HT-29 (cell line): ENCODE results near the gene SETD2. TPM values are rescaled to one million over a fixed set of nuclear protein-coding genes. Genes with fewer than 3 reads are reported as not detected.
A peak's percentile ranks its signal among the peaks of the same experiment; 100 is the strongest.
"Not testable (repeated sequence)": the region's sequence is repeated elsewhere in the genome, so short reads cannot be mapped to it uniquely, and the experiment has no call there.

Experiments used
- DNase-seq: peaks from one replicate; pipeline ENCODE4 v3.0.0-alpha.2; 2015; ENCODE audit warnings: low spot score
- total RNA-seq: library from RNA; depleted of rRNA; stranded (reverse); fragments of >200 nt; shearing (Covaris generic); gene quantifications from 2 replicates; pipeline ENCODE4 v1.2.3, GENCODE V29; 2014; rRNA removed

Gene SETD2, protein sequence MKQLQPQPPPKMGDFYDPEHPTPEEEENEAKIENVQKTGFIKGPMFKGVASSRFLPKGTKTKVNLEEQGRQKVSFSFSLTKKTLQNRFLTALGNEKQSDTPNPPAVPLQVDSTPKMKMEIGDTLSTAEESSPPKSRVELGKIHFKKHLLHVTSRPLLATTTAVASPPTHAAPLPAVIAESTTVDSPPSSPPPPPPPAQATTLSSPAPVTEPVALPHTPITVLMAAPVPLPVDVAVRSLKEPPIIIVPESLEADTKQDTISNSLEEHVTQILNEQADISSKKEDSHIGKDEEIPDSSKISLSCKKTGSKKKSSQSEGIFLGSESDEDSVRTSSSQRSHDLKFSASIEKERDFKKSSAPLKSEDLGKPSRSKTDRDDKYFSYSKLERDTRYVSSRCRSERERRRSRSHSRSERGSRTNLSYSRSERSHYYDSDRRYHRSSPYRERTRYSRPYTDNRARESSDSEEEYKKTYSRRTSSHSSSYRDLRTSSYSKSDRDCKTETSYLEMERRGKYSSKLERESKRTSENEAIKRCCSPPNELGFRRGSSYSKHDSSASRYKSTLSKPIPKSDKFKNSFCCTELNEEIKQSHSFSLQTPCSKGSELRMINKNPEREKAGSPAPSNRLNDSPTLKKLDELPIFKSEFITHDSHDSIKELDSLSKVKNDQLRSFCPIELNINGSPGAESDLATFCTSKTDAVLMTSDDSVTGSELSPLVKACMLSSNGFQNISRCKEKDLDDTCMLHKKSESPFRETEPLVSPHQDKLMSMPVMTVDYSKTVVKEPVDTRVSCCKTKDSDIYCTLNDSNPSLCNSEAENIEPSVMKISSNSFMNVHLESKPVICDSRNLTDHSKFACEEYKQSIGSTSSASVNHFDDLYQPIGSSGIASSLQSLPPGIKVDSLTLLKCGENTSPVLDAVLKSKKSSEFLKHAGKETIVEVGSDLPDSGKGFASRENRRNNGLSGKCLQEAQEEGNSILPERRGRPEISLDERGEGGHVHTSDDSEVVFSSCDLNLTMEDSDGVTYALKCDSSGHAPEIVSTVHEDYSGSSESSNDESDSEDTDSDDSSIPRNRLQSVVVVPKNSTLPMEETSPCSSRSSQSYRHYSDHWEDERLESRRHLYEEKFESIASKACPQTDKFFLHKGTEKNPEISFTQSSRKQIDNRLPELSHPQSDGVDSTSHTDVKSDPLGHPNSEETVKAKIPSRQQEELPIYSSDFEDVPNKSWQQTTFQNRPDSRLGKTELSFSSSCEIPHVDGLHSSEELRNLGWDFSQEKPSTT (N-terminal part only)
- 8.7 and 13.4 TPM in 2 replicates for total RNA-seq

DNA sequence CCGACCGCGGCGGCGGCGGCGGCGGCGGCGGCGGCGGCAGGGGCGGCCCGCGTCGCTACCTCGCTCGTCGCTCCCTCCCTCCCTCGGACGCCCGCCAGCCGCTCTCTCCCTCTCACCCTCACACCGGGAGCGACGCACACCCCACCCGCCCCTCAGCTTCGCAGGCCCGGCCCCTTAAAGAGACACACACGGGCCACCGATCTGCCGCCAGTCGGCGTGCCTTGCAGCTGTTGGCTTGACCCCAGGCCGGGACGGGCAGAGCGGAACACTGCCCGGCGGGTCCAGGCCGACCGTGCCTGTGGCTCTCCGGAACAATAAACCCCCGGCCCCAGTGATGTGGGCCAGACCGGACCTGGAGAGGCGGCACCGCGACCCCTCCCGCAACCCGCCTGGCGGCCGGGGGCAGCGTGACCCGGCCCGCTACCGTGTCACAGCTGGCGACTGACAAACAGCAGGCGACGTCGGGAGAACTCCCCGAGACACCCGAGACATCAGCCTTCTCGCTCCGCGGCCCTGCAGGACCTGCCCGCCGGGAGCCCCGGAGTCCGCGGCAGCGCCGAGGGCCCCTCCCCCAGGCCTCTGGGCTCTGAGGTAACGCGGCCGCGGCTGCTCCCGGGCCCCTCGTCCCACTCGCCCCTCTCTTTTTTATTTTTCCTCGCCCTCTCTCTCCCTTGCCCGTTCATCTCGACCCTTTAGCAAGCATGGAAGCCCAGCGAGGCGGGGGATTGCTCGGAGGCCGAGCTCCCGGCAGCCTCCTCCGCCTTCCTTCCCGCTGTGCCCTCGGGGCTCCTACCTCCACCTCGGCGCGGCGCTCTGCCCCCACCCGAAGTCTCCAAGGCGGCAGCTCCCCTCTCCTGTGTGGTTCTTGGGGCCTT lies at the start of gene SETD2:
Gene SETD2, minus strand, starts transcription at position 107 of the 875 bp plus-strand sequence. CDS start 189 bp downstream, outside the sequence.
- peak; percentile 79 for DNase-seq

DNA sequence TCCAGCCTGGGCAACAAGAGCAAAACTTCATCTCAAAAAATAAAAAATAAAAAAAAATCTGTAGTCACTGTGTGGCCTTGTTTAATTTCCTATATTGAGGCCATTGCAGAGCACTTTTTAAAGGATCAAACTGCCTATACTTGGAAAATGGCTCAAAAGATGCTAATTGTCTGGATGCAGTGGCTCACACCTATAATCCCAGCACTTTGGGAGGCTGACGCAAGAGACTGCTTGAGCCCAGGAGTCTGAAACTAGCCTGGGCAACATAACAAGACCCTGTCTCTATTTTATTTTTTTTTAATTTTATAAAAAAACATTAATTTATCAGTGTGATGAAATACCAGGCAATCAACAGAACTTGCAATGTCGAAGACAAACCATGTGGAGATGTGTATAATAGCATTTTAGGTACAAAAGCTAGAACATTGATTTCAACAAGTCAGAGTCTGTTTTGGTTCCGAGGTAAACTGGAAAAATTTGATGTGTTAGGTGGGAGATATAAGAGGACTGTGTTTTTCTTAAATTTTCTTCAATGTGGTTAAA lies 47.0 kb upstream of the SETD2 start:
- no peak for DNase-seq

DNA sequence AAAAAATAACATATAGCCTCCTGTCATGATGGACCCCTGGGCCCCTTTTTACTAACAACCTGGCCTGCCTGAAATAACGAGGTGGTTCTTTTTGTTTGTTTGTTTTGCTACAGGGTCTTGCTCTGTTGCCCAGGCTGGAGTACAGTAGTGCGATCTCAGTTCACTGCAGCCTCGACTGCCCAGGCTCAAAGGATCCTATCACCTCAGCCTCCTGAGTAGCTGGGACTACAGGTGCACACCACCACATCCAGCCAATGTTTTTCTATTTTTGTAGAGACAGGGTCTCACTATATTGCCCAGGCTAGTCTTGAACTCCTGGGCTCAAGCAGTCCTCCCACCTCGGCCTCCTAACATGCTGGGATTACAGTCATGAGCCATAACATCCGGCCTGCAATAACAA lies 42.1 kb upstream of the SETD2 start:
- DNase-seq: not testable (repeated sequence)

DNA sequence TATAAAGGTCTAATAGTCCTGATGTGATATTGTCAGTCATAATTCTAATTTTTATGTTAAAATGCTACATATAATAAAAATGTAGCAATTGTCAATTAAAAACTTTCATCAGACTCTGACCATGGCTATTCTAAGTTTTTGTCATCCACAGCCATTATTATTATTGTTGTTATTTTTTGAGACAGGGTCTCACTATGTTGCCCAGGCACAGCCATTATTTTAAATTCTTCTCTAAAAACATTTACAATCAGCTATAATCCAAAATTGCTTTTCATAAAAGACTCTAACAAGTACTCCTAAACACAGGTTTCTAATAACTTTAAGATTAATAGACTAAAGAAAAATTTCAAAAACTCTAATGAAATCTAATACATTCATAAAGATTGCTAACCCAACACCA lies 41.0 kb upstream of the SETD2 start:
- no peak for DNase-seq

DNA sequence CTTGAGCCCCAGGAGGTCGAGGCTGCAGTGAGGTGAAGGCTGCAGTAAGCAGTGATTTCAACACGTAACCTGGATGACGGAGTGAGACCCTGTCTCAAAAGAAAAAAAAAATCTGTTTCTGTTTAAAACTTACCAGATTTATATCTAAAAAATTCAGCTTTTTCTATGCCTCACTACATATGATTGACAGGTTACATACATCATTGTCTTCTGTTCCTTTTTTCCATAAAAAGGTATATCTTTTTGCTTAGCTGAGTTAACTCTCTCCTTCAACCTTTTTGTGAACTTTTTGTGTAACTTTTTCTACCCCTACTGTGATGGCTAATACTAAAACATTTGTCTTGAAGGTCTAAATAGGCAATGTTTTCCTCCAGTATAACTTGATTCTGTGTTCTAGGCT lies 38.6 kb upstream of the SETD2 start:
- DNase-seq: no peak

DNA sequence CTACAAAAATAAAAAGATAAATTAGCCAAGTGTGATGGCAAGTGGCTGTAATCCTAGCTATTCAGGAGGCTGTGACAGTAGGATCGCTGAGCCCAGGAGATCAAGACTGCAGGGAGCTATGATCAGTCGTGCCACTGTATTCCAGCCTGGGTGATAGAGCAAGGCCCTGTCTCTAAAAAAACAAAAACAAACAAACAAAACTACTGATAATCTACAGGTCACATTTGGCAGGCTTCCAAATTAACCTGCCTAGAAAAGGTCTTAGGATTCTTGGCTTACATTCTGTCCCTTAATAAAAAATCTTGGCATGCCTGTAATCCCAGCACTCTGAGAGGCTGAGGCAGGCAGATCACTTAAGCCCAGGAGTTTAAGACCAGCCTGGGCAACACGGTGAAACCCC lies 33.4 kb upstream of the SETD2 start:
- no peak for DNase-seq

DNA sequence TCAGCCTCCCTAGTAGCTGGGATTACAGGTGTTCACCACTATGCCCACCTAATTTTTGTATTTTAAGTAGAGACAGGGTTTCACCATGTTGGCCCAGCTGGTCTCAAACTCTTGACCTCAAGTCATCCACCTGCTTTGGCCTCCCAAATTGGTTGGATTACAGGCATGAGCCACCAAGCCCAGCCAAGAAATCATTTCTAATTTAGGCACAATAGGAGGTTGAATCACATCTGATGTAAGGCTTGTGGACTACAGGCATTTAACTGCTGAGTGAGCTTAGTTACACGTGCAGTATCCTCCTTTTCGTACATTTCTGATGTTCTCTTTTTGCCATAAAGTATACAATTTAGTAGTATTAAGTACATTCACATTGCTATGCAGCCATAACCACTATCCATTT lies 31.1 kb upstream of the SETD2 start:
- no peak for DNase-seq

DNA sequence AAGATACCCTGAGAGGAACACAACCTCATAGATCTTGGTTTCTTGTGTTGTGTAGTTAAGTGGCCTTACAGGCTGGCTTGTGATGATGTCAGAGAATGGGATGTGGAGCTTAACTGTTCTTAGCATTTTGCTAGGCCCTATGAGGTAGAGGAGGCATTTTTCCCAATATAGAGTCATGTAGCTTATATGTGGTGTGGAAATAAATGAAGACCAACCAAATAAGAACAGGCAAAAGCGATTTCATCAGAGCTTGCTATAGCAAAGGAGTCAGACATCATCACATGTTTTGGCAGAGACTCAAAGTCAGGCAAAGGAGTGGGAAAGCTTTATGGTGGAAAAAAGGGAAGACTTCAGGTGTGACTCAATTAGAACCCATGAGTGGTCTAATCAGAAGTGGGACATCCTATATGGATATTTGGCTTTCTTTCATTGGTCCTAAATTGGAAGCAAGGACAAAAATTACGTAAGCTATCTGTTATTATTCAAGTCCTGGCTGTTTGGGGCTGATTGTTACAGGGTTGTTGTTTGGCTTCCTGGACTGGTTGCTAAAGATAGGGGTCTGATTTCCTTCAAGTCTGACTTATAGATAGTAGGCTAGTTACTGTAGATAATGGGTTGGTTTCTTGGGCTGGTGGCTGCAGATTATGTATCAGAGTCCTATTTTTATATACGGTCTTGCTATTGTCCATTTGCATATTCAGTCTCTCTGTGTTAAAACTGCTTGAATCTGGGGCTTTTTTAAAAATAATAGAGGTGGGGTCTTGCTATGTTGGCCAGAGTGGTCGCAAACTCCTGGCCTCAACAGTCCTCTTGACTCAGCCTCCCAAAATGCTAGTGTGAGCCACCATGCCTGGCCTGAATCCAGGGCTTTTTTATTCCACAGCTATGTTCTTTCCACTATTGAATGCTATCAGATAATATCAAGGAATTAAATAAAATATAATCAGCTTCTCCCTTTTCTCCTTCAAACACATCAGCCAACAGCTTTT lies 30.3 kb upstream of the SETD2 start:
- no peak for DNase-seq

DNA sequence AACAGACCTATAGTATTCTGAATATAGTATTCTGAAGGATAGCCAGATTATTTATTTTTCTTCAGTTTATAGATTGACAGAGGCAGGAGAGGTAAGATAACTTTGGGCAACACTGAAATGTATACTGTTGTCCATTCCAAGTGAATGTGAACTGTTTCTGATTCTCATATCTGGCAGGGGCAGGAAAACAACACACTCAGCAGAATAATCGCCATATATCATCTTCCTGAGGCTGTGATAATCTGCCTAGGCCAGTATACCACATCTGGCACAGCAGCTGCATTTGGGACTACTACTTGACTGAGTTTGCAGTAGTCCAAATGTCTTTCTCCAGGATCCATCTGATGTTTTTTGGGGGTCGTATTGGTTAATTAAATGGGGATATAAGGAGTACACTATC lies 22.4 kb upstream of the SETD2 start:
- no peak for DNase-seq

DNA sequence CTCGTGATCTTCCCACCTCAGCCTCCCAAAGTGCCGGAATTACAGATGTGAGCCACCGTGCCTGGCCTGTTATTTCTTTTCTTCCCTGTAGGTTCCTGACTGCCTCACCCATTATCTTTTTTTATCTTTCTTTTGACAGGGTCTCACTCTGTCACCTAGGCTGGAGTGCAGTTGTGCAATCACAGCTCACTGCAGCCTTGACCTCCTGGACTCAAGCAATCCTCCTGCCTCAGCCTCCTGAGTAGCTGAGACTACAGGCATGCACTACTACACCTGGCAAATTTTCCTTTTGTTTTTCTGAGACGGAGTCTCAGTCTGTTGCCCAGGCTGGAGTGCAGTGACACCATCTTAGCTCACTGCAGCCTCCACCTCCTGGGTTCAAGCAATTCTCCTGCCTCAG lies 17.8 kb upstream of the SETD2 start:
- DNase-seq: not testable (repeated sequence)

DNA sequence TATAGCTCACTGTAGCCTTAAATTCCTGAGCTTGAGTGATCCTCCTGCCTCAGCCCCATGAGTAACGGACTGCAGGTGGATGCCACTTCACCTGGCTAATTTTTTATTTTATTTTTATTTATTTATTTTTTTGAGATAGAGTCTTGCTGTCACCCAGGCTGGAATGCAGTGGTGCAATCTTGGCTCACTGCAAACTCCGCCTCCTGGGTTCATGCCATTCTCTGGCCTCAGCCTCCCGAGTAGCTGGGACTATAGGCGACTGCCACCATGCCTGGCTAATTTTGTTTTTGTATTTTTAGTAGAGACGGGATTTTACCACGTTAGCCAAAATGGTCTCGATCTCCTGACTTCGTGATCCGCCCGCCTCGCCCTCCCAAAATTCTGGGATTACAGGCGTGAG lies 16.1 kb upstream of the SETD2 start:
- DNase-seq: not testable (repeated sequence)

DNA sequence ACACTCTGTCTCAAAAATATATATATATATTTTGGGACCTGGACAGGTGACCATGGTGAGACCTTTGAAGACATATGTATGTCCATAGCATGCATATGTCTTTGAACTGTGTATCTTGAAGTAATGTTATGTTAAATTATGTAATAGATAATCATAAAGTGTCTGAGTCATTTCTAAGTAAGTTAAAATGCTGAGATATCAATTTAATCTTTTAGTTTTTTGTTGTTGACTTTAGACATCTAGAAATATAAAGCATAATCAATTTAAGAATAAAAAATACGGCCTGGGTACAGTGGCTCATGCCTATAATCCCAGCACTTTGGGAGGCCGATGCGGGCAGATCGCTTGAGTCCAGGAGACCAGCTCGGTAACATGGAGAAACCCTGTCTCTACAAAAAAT lies 12.7 kb upstream of the SETD2 start:
- no peak for DNase-seq

DNA sequence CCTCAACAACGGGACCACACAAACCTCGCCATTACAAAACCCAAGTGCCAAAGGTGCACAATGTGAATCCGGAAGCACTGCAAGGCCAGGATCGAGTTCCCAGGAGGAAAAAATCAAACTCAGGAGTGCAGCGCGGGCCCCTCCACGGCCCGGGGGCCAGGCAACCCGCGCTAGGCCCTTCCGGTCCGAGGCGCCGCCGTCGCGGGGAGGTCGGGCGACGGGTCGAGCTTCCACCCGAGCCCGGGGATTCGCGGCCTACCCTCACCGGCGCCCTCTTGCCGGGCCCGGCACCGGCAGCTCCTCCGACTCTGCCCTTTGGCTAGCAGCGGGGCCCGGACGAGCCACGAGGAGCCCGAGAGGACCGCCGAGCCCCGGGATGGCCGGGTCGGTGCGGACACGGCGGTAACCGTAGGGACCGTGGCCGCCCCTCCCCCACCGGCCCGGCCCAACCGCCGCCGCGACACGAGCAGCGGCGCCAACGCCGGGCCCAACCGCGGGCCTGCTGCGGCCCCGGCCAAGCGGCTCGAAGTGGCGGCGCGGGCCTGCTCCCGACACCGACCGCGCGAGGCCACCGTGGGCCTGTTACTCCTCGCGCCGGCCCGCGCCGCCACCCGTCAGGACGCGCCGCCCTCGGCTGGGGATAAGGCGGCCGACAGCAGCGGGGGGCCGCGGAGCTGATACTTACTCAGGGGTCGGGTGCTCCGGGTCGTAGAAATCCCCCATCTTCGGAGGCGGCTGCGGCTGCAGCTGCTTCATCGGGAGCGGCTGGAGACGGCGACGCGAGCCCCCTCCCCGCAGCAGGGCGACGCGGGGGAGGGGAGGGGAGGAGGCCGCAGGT lies 525 bp downstream of the SETD2 start:
- DNase-seq: peak; percentile 29

DNA sequence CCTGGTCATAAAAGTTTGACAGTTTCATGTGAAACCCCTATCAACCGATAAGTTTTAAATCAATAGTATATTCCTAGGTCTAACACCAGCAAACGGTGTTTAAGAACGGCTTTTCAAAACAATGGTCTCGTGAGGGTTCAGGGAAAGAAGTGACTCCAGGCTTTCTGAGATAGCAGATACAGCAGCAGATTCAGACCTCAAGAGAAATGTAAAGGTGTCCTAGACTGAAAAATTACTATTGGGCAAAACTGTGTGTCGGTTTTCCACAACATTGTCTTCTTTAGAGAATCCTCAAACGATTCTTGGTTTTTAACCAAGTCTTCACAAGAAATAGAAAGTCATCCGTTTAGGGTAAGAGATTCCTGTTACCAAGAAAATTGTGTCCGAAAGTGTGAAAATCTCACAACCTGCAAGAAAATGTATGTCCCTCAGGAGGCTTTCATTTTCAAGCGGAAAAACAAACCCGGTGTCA lies 1.2 kb downstream of the SETD2 start:
- peak; percentile 32 for DNase-seq

DNA sequence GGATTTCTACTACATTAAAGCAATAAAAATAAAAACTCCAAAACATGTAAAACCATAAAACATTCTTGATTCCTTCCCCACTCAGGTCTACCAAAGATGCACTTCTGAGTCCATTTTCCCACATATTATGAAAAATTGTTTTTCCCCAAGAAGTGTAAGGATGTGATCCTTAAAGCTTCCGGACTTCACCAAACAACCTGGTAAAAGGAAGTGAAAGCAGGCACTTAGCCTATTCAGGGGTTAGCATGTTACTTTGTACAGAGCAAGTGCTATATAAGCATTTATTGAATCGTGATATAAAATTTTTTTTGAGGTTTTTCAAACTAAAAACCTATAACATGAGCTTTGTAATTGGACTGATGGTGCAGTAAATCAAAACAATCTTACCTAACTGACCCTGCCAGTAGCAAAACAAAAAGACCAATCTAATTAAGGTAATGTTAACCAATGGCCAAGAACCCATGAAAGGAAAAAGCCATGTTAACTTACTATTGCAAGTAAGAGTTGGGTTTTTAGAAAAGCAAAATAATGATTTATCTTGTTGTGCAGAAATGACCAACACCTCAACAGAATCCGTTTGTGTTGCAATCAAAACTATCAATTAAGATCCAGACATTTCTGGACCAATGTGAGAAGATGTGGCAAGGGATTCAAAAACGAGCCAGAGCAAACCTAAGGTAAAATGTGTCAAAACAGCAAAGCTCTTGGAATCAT lies 1.8 kb downstream of the SETD2 start:
- DNase-seq: no peak

DNA sequence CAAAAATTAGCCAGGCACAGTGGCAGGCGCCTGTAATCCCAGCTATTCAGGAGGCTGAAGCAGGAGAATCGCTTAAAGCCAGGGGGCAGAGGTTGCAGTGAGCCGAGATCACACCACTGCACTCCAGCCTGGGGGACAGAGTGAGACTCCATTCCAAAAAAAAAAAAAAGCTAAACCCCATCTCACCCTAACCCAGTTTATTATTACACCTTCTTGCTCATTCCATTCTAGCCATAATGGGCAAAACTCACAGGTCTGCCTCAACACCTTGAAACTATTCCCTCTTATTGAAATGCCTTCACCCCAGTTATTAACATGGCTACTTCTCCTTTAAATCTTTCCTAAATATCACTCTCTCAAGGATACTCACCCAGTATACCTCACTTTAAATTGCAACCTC lies 4.1 kb downstream of the SETD2 start:
- no peak for DNase-seq

DNA sequence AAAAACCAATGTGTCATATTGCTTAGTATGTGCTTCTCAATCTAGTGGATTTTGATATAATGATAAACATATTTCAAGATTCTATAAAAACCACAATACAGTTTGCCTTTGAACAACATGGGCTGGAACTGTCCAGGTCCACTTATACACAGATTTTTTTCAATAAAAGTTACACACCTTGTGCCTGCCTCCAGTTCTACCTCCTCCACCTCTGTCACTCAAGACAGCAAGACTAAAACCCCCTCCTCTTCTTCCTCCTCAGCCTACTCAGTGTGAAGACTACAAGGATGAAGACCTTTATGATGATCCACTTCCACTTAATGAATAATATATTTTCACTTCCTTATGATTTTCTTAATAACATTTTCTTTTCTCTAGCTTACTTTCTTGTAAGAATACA lies 5.7 kb downstream of the SETD2 start:
- DNase-seq: no peak

DNA sequence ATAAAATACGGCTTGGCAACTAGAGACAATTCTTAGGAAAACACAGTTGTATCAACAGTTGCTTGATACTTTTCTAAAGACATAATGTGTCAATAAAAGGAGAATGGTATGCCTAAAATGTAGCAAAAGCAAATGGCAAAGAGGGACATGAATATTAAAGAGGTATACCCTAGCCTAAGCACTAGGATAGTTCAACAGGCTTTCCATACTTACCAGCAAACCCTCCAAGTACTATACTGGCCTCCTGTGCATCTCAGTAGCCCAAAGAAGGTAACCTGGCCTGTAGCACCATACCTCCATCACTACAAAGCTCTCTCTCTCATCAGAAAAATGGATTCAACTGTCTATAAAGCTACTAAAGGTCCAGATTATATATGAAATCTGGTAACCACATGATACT lies 7.5 kb downstream of the SETD2 start:
- no peak for DNase-seq
